Activated gamma-delta T cell treated with Interleukin-2 at 50 U/mL for 16 hours (primary cell): ENCODE measurements around the gene ATP8B3.

Experiments used
- DNase-seq: peaks from one replicate; pipeline ENCODE4 v3.0.0-alpha.2; 2020

Gene ATP8B3

DNA sequence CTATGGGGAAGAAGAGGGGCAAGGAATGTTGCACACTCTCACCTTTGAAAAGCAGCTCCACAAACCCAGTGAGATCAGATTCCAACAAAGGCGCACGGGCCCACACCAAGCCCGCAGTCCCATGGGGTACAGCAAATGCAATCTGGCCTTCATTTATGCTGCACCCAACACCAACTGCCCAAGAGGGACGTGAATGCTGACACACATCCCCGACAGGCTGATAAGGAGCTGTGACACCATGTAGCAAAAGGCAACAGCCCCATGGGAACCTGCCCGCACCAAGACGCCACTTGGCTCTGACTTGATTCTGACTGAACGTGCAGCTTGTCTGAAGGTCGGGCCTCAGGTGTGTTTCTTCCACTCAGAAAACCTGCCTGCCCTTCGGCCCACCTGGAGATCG lies 18.9 kb upstream of the ATP8B3 start:
- no peak for DNase-seq

DNA sequence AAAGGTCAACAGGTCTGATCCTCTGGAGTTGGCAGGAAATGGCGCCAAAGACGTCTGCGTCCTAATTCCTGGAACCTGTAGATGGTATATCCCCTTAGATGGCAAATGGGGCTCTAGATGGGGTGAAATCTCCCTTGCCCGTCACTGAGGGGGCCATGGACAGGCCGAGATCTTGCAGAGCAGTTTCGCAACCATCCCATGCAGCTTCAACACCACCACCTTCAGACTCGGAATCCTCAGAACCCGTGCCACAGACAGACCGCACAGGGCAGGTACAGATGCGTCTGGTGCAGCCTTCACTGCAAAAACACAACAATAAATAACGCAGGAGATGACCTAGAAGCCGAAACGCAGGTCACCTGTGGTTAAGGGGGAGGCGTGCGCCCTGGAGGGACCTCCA lies 18.5 kb upstream of the ATP8B3 start:
- DNase-seq: no peak

DNA sequence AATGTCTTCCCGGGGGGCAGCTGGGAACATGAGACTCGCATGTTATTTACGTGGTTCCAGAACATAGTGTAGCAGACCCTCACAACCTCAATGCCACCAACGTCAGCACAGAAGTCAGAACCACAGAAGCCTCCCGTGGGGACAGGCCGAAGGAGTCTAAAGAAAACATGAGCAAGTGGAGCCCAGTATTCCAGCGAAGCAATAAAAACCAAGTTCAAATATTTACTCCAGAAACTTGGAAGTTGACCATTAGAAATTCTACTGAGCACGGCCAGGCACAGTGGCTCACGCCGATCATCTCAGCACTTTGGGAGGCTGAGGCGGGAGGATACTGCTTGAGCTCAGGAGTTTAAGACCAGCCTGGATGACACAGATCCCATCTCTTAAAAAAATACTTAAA lies 17.9 kb upstream of the ATP8B3 start:
- DNase-seq: no peak

DNA sequence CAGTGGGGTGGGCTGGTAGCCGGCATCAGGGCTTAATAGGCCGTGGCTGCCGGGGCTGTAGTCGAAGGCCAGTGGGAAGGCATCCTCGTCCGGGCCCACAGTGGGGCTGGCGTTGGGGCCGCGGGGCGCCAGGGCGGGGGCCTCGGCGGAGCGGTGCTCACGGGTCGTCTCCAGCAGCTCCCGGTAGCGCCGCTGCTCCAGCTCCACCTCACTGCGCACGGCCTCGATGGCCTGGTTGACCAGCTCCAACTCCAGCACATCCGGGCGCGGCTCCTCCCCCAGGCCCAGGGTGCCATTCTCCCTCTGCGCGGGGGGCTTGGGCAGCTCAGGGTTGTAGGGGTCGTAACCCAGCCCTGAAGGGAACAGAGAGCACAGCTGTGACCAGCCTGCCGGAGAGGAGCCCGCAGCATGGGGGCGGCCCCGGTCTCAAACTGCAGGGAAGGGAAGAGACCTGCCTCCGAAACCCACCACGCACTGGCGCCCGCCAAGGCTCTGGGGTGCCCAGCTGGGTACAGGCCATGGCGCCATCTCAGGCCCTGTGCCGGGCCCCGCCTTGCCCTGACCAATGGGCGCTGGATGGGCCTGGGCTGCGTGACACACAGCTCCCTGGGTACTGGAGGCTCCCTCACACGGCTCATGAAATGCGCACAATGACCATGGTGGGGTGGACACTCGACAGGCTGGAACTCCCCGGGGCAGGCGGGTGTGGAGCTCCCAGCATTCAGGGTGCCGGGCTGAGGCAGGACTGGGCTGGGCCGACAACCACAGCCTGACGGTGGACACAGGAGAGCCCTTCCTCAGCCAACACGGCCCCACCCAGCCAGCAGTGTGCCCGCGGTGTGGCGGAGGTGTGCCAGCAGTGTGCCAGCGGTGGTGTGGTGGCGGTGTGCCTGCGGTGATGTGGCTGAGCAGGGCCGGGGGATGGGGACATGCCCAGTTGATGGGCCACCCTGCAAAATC lies 16.5 kb upstream of the ATP8B3 start:
- no peak for DNase-seq

DNA sequence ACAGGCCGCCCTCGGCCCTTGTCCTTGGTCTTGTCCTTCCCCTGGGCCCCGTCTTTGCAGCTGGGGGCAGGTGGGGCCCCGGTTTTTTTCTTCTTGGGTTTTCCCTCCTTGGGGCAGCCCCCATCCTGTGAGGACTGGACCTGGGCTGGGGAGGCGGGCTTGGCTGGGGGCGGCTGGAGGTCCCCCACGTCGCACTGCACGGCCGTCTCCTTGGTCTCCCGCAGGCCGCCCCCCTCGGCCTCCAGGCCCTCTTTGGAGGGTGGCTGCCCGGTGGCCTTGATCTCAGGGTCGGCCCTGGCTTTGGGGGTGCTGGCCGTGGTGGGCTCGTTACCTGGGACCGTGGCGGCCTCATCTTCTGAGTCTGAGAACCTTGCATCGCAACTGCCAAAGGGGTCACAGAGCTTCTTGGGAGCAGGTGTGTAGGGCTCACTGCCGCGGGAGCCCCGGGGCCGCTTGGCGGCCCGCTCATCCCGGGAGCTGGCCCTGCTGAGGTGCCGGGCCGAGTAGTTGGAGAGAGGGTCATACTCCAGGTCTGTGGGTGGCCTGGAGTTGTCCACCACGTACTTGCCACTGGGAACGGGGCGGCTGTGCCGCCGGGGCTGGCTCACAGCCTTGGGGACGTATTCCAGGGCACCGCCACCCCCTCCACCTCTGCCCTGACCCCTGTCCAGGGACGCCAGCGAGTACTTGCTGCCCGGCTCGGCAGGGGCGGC lies 15.6 kb upstream of the ATP8B3 start:
- no peak for DNase-seq

DNA sequence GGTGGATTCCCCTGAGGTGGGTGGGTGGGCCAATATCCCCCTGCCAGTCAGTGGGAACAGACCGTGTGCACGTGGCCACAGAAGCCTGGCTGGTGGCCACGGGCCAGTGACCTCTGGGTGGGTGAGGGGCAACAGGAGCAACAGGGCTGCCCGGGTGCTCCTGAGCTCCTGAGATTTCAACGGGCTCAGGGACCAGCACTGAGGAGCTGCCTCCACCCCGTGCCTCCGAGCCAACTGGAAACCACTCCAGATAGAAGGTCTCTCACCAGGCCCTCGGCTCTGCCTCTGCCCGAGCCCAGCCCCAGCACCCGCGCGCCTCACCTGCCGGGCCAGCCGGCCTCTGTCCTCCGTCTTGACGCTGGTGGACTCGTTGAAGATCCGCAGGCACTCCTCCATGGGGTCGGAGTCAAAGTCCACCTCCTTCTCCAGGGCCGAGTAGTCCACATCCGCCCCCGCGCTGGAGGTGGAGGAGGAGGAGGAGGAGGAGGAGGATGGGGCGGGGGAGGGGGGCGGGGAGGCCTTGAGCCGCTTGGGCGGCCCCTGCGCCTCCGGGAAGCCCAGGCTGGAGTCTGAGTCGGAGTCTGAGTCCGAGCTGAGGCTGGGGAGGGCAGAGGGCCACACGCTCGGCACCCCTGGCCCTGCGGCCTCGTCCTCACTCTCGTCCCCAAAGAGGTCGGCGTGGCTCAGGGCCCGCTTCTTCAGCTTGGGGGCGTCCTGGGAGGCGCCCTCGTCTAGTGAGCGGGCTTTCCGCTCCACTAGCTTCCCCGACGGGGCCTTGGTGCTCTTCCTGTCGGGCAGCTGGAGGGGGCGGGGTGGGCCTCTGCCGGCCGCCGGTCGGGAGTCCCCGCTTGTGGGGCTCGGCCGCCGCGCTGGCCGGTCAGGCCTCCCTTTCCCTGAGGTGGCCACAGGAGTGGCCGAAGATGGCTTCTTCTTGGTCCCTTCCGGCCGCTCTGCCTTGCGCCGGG lies 14.8 kb upstream of the ATP8B3 start:
- no peak for DNase-seq

DNA sequence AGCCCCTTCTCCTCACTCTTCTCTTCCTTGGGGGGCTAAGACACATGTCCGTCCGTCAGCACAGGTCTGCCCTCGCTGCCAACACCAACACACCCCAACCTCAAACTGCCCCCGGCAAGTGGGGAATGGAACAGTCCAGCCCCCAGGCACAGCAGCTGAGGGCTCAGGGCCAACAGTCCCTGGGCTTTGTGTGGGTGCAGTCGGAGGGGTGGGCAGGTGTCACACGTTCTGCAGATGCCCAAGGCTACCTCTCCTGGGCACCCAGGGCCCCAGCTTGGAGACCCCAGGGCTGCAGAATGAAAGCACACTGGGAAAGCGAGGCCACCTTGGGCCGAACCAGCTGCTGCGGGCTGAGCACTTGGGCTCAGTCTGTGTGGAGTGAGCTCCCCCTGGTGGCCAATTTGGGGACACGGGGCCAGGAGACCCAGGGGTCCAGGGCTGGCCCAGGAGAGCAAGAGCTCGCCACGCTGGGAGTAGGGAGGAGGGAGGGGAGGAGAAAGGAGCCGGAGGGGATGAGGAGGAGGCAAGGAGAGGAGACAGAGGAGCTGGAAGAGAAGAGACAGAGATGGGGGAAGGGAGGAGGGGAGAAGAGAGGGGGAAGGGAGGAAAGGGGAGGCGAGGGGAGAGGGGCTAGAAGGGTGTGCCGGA lies 14.0 kb upstream of the ATP8B3 start:
- peak; percentile 80 for DNase-seq

DNA sequence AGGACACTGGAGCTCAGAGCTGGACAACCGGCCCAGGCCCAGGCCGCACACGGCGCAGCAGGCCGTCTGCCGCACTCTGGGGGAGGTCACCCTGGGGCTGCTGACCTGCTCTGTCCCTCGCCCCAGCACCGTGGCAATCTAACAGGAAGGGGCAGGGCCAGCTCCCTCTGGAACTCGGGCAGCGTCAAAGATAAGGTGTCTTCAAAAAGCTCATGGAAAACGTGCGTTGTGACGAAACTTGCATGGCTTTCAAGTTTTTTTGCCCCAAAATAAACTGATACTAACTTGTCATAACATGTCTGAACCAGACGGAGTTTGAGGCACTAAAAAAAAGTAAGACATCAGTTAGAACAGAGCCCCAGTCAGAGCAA lies 12.2 kb upstream of the ATP8B3 start:
- no peak for DNase-seq

DNA sequence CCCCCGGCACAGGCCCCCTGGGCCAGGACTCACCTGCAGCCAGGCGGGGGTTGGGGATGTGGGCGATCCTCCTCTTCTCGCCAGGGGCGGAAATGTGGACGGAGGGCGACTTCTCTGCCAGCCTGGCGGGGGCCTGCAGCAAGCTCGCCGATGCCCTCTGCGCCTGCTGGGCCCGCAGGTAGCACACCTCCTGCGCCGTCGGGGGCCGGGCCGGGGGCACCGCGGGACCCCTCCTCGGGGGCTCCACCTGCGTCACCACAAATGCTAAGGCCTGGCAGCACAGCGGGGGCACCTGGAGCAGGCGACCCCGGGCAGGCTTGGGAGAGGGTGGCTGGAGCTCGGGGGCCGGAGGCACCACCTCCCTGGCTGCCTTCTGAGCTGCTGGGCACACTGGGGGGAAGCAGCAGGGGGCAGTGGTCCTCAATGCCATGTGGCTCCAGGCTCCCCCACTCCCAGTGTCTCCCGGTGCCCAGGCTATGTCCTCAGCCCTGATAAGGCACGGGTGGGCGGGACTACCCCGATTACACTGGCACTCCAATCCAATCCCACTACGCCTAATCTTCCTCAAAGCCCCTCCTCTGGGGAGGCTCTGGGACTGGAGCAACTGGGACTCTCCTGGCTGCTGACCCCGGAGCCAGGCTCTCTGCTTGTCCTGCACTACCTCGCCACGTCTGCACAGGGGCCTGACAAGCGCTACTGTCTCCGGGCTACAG lies 11.6 kb upstream of the ATP8B3 start:
- DNase-seq: no peak

DNA sequence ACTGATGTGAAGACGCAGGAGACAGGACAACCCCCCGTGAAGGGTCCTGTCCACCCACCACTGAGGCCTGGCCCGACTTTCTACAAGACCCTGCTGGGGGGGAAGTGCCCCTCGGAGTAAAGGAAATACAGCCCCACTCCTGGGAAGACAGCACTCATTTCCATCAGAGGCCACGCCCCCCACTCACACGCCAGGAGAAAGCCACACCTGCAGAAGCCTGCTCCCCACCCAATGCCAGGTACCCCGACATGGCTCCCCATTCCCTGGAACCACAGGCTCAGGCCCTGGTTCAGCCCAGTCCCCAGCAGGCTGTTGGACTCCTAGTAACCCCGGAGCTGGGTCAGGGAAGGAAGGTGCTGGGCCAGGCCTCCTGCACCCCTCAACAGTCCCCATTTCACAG lies 10.9 kb upstream of the ATP8B3 start:
- no peak for DNase-seq

DNA sequence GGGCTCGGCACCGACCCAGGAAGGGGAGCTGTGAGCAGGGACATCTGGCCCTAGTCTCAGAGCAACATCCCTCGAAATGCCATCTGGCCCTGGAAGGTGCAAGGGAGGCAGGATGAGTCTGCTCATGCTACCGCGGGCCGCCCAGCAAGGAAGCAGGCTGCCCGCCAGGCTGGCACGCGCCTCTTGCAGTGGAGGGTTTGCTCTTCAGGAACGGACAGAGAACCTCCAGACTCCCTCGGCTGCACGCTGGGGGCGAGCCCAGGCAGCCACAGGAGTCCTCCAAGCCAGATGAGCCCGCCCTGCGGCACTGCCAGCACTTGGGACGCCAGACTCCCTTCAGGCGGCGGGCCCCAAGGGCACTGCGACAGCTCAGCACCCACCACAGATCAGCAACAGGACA lies 10.1 kb upstream of the ATP8B3 start:
- DNase-seq: no peak

DNA sequence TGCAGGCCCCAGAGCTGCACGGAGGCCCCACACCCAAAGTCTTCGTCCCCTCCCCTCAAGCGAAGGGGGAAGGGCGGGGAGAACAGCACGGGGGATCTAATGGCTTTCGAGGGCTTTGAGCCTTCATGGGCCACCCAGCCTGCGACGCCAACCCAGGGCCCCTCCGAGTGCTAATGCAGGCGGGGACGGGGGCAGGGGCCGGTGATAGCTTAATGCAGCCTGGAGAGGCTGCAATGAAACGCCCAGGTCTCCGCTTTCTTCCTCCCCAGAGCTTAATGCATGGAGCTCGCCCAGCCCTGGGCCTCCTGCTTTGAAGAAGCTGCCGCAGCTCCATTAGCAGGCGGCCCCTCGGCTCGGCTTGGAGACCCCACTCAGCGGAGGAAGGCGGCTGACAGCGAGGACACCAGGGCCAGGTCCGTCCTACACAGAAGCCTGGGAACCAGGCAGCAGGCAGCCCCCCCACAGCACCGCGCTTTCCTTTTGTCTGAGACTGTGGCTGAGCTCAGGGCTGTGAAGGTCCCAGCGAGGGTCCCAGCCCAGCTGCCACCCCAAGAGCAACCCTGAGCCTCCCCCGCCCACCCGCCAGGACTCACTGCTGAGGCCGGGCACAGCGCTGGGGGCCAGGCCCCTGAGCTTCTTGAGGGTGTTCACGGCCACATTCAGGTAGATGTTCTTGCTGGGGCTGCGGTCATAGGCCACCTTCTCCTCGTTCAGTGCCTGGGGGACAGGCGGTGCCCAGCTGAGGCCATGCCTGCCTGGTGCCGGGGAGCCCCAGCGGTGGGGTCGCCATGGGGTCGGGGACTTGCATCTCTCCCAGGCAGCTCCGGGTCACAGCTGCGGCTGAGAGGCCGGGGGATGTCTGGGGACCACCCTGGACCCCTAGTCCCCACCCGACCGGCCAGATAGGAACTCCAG lies 7.5 kb upstream of the ATP8B3 start:
- DNase-seq: no peak

DNA sequence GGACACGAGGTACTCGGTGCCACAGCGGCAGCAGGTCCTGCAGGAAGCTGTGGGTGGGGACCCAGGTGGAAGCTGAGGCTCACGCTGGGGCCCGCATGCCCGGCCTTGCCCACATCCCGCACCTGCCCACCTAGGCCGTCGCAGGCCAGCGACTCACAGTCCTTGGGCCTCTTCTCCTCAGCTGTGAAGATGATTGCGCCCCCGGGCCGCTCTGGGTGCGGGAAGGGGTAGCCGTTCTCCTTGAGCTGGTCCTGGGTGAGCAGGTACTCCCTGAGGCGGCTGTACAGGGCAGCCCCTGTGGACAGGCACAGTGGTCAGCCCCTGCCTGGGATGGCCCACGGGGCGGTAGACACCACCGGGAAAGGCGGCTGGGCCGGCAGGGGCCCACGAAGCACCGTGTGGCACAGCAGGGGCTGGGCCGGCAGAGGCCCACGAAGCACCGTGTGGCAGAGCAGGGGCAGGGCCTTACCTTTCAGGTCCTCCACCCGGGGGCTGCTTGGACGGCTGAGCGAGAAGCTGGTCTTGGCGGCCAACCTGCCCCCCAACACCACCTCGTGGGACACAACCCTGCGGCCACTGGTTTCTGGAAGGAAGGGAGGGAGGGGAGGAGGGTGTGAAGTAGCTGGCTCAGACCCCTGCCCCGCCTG lies 6.6 kb upstream of the ATP8B3 start:
- no peak for DNase-seq

DNA sequence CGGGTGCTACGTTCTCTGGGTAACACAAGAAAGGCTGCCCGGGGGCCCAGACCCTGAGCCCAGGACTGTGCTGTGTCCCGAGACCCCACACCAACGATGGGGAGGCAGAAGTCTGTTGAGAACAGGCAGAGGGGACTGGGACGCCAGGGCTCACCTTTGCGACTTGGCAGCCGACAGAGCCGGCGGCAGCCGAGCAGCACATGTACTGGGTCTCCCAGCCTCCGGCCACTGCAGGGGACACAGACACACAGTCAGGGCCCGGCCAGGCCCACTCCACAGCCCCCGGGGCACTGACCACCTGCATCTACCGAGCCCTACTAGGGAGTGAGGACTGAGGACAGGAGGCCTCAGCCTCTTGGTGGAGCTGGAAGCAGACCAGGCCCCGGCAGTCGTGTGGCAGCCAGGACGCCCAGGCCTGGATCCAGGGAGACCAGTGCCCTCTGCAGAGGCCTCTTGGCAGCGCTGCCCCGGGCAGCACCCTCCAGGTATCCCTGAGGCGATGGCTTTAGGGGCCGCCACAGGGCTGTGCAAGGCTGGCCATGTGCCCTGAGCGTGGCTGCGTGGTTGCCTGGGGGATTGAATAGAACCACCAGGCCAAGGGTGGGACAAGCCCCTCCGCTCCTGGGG lies 5.6 kb upstream of the ATP8B3 start:
- DNase-seq: no peak

DNA sequence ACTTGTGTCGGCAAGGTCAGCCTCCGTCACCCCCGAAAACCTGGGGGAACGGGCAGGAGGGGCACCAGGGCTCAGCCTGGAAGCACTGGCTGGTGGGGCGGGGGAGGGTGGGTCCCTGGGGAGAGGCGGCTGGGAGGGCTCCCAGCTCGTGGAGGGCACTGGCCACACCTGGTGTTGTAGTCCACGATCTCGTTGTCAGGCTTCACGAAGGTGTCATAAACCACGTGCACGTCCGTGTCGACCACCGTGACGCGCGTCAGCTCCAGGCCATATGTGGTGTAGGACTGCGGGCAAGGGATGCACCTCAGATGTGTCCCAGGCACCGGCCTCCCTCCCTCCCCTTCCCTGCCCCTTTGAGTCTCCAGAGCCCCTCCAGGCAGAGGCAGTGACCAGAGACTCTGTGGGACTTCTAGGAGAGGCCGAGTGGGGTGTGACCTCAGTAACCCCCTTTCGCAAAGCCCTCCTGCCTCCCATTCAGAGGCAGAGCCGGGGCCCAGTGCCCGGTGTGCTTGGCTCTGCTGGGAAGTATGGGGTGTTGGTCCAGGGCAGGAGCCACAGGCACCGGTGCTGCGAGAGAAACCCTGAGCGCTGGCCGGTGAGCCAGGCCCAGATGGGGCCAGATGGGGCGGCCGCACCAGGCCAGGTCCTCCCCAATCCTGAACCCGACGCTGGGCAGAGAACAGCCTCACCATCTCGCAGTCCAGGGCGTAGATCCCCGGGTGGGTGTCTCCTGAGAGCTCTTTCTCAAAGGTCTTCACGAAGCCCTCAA lies 4.6 kb upstream of the ATP8B3 start:
- no peak for DNase-seq

DNA sequence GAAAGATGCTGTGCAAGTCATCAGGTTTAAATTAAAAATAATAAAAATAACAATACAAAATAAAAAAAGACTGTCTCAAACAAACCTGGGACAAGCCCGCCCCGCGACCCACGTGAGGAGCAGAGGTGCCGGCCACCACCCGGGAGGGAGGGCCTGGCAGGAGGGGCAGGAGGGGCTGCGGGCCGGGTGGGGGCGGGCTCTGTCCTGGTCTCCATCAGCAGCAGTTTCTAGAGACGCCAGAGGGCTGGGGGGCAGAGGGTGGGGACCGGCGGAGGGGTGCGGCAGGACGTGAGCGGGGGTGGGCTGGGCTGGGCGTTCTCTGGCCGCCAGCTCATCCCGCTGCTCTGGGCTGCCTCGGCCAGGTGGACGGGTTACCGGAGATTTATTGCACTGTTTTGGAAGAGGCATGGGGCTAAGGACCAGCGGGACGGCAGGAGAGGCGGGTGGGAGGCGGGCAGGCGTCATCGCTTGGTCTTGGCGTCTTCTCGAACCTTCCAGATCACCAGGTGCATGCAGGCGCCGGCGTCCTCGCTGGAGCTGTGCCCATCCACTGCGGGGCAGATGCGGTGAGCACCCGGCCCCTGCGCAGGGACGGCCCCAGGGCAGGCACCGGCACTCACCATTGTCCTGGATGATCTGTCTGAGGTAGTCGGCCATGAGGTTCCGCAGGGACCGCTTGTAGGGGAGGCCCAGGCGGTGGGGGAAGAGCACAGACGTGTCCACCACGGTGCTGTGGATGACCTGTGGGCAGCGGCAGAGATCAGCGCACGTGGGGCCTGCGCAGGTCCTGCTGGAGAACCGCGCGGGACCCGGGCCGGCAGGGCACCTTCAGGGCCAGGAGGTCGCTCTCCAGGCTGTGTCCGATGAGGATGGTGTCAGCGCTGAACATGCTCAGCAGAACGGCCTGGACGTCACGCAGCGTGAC lies 3.8 kb upstream of the ATP8B3 start:
- DNase-seq: no peak

DNA sequence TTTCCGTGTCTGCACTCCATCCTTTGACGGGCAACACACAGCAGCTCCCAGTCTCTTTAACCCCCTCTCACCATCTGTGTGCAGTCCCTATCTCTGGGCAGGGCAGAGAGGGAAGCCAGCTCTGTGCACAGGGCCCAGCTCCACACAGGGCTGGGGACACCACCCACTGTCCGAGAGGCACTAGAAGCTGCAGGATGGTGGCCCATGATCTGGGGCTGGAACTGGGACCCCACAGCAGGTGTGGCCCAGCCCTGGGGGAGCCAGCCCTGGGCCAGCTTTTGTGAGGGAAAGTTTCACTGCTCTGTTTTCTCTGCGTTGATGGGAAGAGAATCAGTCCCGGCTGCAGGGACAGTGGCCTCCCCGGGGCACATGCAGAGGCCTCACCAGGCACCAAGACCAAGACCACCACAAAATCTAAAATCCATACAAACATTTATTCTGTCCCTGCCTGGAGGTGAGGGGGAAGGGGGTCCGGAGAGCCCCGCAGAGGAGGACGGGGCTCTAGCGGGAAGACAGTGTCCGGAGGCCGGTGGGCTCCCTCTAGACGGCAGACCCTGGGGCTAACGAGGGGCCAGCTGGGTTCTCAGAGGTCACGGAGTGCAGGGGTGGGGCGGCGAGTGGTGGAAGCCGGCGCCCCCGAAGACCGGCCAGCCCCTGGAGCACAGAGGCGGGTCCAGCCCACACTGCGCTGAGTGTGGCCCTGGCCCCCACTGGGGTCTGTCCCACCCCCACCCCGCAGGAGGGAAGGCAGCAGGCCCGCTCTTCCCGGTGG lies 2.9 kb upstream of the ATP8B3 start:
- no peak for DNase-seq
